Left colon (tissue), 2 donors: ENCODE results near the gene SSU72. TPM values are rescaled to one million over a fixed set of nuclear protein-coding genes. Genes with fewer than 3 reads are reported as not detected.
"Not testable (repeated sequence)": the region's sequence is repeated elsewhere in the genome, so short reads cannot be mapped to it uniquely, and the experiment has no call there.

Experiments
- ATAC-seq: fragments of 200-7000 bp; cut with Tn5 transposase; one replicate; pipeline ENCODE4 v1.9.1; 2020; ENCODE audit warnings: mild to moderate bottlenecking, moderate library complexity
- DNase-seq, 2 donors: peaks; one replicate each; pipeline ENCODE4 v3.0.0-alpha.2; 2020
- intact Hi-C, 2 donors: fragments of 100-400 bp; cut with DNase I in 1 of 2; cut with micrococcal nuclease in 1 of 2; formaldehyde crosslinking; loops; one replicate each; pipeline versions ENCODE4 v1.11.2 to v1.14.0; 2022; cut with DNase I, micrococcal nuclease
- total RNA-seq, 2 donors: library from RNA; stranded (reverse); fragmentation: NEBNext Ultra II Directional; extraction: Animal tissue kit (Norgen Biotek cat#: 25700); gene quantifications; one replicate each; pipeline ENCODE4 v1.2.1, GENCODE V29; 2021
- donor health status: DM: no; HTN: no; CAD: no.
- donor health status: DM: yes; HTN: yes; CAD: no.

SSU72 gene
- total RNA-seq, 2 donors from 2014 or later, result 118 to 130 TPM

DNA sequence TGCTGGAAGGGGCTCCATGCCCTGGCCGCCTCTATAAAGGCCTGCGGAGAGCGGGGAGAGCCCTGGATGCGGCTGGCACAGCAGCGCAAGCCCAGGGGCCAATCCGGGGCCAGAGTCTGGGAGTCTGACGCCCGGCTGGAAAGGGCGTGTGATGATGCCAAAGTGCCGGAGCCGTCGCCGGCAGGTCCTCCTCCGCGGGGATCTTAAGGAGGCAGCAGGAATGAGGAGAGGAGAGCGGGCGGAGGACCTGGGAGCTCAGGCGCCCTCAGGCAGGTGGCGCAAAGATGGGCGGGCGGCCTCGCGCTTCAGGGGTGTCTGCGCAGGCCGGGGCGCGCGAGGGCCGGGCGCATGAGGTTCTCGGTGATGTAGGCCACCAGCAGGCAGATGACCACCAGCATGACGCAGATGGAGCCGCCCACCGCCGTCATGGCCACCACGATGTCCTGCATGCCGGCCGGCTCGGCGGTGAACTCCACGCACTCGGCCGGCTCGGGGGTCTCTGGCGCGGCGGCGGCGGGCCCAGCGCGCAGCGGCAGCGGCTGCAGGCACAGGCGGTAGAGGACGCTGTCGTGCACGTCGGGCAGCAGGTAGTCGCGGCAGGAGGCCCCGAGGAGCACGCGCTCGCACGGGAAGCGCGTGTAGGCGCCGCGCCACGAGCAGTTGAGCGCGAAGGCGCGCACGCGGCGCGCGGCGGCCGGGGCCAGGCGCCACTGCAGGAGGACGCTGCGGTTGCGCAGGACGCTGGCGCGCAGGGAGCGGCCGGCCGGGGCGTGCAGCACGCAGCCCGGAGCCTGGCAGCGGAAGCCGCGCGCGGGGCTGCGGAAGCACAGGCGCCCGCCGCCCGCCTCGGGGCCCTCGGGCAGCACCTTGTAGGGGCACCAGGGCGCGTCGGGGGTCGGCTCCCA is 24.6 kb upstream of the SSU72 start:
- intact Hi-C loops, result no loop called here
- ATAC-seq (peak; percentile 56), DNase-seq (no peak)

DNA sequence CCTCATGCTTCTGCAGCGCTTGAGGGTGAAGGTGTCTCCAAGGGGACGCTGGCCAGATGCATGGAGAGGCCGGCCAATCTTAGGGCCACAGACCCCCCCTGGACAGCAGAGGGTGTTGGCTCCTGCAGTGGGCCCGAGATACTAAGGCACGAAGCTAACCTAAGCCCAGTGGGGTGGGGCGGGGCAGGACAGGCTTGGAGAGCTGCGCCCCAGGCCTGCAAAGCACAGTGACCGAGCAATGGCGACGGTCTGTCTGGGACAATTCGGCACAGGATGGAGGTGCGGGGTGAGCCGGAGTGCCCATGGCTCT is 24.0 kb upstream of the SSU72 start:
- DNase-seq (no peak), ATAC-seq (no peak)
- intact Hi-C loops, result no loop called here

DNA sequence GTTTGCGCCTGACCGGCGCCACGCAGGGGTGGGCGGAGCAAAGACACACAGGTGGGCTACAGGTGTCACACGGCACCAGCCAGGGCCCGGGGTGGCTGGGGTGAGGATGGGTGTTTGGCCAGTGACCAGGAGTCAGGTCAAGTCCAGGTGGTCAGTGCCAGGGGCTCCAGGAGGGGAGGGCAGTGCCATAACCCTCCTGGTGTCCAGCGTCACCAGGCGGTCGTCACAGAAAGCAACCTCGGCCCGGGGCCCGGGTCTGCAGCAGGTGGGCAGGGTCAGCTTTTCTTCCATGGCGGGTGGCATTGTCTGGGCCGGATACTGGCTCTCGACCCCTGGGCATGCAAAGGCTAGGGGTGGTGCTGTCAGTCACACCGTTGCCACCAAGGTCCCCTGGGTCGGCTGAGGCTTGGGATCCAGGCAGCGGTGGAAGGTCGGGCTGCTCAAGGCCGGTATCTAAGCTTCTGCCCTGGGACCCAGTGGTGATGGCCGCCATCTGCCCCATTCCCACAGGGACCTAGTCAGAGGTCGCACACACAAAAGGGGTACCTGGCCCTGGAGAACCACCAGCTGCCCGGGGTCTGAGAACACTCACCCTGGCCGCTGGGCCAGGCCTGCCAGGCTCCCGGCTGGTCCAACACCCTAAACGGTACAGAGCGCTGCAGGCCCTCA is 23.5 kb upstream of the SSU72 start:
- DNase-seq, result no peak
- no peak for ATAC-seq
- intact Hi-C loops, result no loop called here

- ATAC-seq (peak; percentile 62), DNase-seq (no peak)
- intact Hi-C loops, result no loop called here
Measured at GRCh38 chr1:1597275-1597930, 22.7 kb upstream of the SSU72 start.

GRCh38 chr1:1596493-1597274 is 22.0 kb upstream of the SSU72 start:
- intact Hi-C loops, result no loop called here
- ATAC-seq, result no peak
- no peak for DNase-seq

- ATAC-seq, intact Hi-C loops, DNase-seq: not testable (repeated sequence)
Measured at GRCh38 chr1:1595341-1595740, 20.7 kb upstream of the SSU72 start.

- intact Hi-C loops, result no loop called here
- DNase-seq (no peak), ATAC-seq (peak; percentile 19)
Measured at GRCh38 chr1:1594602-1595260, 20.1 kb upstream of the SSU72 start.

GRCh38 chr1:1593834-1594601 is 19.4 kb upstream of the SSU72 start:
- intact Hi-C loops, result no loop called here
- no peak for DNase-seq
- ATAC-seq, result no peak

DNA sequence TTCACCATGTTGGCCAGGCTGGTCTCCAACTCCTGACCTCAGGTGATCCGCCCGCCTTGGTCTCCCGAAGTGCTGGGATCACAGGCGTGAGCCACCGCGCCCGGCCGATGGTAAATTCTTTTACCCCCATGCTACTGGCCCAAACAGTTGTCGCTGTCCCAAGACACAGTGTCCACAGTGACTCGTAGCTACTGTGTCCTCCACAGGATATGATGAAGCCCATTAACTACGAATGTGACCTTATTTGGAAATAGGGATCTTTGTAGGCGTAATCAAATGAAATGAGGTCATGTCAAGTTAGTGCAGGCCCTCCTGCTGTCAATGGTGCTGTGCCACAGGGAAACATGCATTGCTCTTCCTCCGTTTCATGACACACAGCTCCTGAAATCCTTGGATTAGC is 16.8 kb upstream of the SSU72 start:
- intact Hi-C loops, result no loop called here
- DNase-seq (no peak), ATAC-seq (no peak)

DNA sequence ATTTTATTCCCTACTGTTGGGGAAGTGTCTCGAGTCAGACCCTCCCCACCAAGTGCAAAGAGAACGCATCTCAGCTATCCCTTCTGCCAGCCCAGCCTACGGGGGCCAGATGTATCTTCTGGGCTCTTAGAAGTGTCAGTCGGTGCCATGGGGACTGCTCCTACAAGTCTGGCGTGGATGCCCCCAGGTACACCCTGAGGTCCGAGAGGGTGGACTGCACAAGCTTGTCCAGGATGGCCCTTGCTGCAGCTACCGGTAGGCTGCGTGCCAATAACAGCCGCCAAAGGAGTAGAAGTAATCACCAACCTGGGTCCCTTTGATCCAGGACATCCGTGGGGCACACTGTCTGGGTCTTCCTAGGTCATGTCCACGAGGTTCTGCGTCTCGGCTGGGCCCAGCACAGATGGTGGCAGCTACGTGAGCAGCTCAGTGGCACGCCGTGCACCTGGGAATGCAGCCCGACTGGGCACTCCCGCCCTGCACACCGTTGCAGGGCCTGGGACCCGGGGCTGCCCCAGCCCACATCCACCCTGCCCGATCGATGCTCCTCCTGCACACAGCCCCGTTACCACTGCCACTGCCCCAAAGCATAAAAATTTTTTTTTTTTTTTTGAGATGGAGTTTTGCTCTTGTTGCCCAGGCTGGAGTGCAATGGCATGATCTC is 8.8 kb upstream of the SSU72 start:
- intact Hi-C loops, result no loop called here
- no peak for ATAC-seq

GRCh38 chr1:1582585-1583346 is 8.1 kb upstream of the SSU72 start:
- DNase-seq (no peak), ATAC-seq (no peak)
- intact Hi-C loops, result no loop called here

More for the DNA sequence above, 8.8 kb upstream of the SSU72 start:
- no peak for DNase-seq

DNA sequence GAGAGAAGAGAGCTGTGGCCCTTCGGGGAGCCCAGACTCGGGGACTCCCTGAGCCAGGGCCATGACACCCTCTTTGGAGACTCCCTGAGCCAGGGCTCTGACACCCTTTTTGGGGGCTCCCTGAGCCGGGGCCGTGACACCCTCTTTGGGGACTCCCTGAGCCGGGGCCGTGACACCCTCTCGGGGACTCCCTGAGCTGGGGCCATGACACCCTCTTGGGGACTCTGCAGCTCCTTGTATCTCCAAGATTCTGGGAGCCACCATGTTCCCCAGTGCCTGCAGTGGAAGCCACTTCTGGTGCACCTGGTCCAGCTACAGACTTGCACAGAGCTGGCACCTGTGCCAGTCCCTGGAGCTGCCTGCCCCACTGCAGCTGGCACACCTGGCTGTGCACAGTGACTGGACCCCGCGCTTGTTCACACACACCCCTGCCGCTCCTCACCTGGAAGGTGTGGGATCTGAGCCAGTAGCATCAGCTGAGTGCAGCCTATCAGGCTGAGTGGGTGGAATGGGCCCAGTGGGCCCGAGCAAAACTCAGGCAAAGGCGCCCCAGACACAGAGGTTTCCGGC is 3.8 kb upstream of the SSU72 start:
- intact Hi-C loops, result no loop called here
- no peak for DNase-seq
- ATAC-seq, result no peak

- intact Hi-C loops, result no loop called here
- ATAC-seq (peak; percentile 47), DNase-seq (peak in 1 of 2 donors; percentile 40)
Measured at GRCh38 chr1:1577367-1578011, 2.8 kb upstream of the SSU72 start.

DNA sequence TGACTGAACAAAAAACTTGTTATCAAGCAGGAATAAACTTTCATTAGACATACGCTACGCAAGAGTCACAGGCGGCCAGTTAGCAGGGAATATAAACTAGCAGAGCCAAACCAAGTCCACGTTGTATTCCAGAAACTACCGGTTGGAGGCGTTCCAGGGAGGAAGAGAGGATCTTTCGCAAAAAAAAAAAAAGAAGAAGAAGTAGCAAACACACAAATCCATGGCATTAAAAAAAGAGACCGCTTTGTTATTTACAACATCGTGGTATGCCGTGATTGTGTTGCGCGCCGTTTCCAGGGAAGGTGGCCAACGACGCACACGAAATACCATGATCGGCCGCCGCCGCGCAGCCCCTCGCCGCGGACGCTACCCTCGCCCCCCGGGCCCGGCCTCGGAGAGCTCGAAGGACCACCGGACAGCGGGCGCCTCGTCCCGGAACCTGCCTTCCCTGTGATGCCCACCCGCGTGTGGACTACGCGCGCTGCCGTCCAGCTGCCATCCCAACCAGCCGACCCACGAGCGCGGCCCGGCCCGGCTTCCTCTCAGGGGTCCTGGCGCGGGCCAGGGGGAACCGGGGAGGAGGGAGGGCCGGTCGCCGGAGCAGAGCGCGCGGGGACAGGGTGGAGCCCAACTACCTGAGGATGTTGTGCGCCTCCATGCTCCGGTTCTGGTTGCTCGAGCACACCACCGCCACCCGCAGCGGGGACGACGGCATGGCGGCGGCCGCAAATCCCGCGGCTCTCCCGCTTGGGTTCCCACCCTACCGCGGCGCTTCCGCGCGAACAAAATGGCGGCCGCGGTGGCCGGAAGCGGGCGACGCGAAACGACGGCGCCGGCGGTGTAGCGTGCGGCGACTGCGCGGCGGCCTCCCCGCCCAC is 581 bp downstream of the SSU72 start:
- ATAC-seq, result peak; percentile 61
- DNase-seq, result peak in 1 of 2 donors; percentile 72
- intact Hi-C loops, result no loop called here

DNA sequence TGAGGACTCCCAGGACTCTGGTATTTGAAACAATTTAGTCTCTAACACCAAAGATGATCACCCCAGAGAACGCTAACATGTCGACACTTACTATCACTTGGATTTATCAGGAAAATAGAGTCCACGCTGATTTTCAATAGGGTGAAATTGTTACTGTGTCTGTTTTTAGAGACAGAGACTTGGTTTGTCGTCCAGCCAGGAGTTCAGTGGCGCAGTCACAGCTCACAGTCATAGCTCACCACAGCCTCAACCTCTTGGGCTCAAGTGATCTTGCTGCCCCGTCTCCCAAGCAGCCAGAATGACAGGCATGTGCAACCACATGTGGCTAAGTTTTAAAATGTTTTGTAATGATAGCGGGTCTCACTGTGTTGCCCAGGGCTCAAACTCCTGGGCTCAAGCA is 5.3 kb downstream of the SSU72 start:
- intact Hi-C loops, result no loop called here
- no peak for ATAC-seq

More for the DNA sequence above, 5.3 kb downstream of the SSU72 start:
- DNase-seq, result no peak
